CD14-positive monocyte (primary cell): ENCODE data around the gene CRACDL. TPM values are rescaled to one million over a fixed set of nuclear protein-coding genes. Genes with fewer than 3 reads are reported as not detected.

ENCODE experiments used
- DNase-seq, 3 donors: peaks; one replicate each; pipeline ENCODE4 v3.0.0-alpha.2; 2011 to 2022
- H2AFZ ChIP-seq: 2 replicates; pipeline ENCODE4 v1.6.0; 2012; ENCODE audit warnings: mild to moderate bottlenecking, low read depth, low read length, inconsistent platforms; ENCODE audit not compliant: insufficient read depth, poor library complexity, severe bottlenecking
- H3K27ac ChIP-seq, 2 donors: 1 replicate in 1 of 2; 2 replicates in 1 of 2; pipeline ENCODE4 v1.5.1; 2012 to 2013; ENCODE audit warnings: low read length in 2 of 2, control low read depth in 1 of 2, inconsistent platforms in 1 of 2, low read depth in 1 of 2, mild to moderate bottlenecking in 1 of 2
- H3K27me3 ChIP-seq, 2 donors: one replicate each; pipeline versions ENCODE4 v1.6.0 to v1.6.1; 2011 to 2013; ENCODE audit warnings: low read length in 2 of 2; ENCODE audit not compliant: control insufficient read depth in 2 of 2, insufficient read depth in 2 of 2
- H3K36me3 ChIP-seq, 2 donors: replicated peaks in 1 of 2; 1 replicate in 1 of 2; 2 replicates in 1 of 2; pipeline versions ENCODE4 v1.5.1 to v1.6.1; 2012 to 2013; ENCODE audit warnings: low read length in 2 of 2, control low read depth in 1 of 2, inconsistent platforms in 1 of 2, mild to moderate bottlenecking in 1 of 2; ENCODE audit not compliant: insufficient read depth in 2 of 2, control insufficient read depth in 1 of 2
- H3K4me1 ChIP-seq, 2 donors: 1 replicate in 1 of 2; 2 replicates in 1 of 2; pipeline versions ENCODE4 v1.5.1 to v1.6.1; 2012 to 2013; ENCODE audit warnings: low read length in 2 of 2, control low read depth in 1 of 2, inconsistent platforms in 1 of 2, mild to moderate bottlenecking in 1 of 2, moderate library complexity in 1 of 2; ENCODE audit not compliant: insufficient read depth in 2 of 2, control insufficient read depth in 1 of 2
- H3K4me2 ChIP-seq: replicated peaks from 2 replicates; pipeline ENCODE3; 2012; ENCODE audit warnings: low read length, moderate library complexity, mild to moderate bottlenecking; ENCODE audit not compliant: poor library complexity, severe bottlenecking; ENCODE audit errors: extremely low read depth
- H3K4me3 ChIP-seq, 3 experiments: fragments of 200-600 bp in 1 of 3; sonication (generic) in 1 of 3; replicated peaks in 1 of 3; 1 replicate in 2 of 3; 2 replicates in 1 of 3; pipeline ENCODE4 v1.5.1; 2011 to 2013; ENCODE audit warnings: low read length in 3 of 3, mild to moderate bottlenecking in 3 of 3, control low read depth in 2 of 3, low read depth in 2 of 3, inconsistent platforms in 1 of 3, moderate library complexity in 1 of 3
- H3K79me2 ChIP-seq: 2 replicates; pipeline ENCODE4 v1.6.0; 2012; ENCODE audit warnings: mild to moderate bottlenecking, control low read depth, inconsistent platforms, low read length, moderate library complexity; ENCODE audit not compliant: insufficient read depth
- H3K9ac ChIP-seq: 2 replicates; pipeline ENCODE4 v1.6.0; 2017; ENCODE audit warnings: low read length, mild to moderate bottlenecking; ENCODE audit not compliant: insufficient read depth, poor library complexity, severe bottlenecking
- H3K9me3 ChIP-seq, 2 donors: replicated peaks in 1 of 2; 1 replicate in 1 of 2; 2 replicates in 1 of 2; pipeline versions ENCODE4 v1.5.1 to v1.6.1; 2012 to 2013; ENCODE audit warnings: low read length in 2 of 2, control low read depth in 1 of 2; ENCODE audit not compliant: control insufficient read depth in 1 of 2, insufficient read depth in 1 of 2
- H4K20me1 ChIP-seq: 2 replicates; pipeline ENCODE4 v1.6.0; 2012; ENCODE audit warnings: mild to moderate bottlenecking, low read length, control low read depth, moderate library complexity; ENCODE audit not compliant: insufficient read depth
- H3K27ac Mint-ChIP-seq, 7 donors: one replicate each; pipeline ENCODE4 v1.8.0; 2020; ENCODE audit warnings: mild to moderate bottlenecking in 7 of 7, mixed read lengths in 7 of 7, moderate library complexity in 6 of 7, inconsistent platforms in 2 of 7
- H3K27me3 Mint-ChIP-seq, 3 donors: one replicate each; pipeline ENCODE4 v1.8.0; 2021 to 2022; ENCODE audit warnings: low read depth in 3 of 3, mild to moderate bottlenecking in 3 of 3, mixed read lengths in 3 of 3, moderate library complexity in 3 of 3, inconsistent platforms in 1 of 3
- H3K36me3 Mint-ChIP-seq, 2 donors: one replicate each; pipeline ENCODE4 v1.8.0; 2020; ENCODE audit warnings: mixed read lengths in 2 of 2, inconsistent platforms in 1 of 2, mild to moderate bottlenecking in 1 of 2
- H3K4me1 Mint-ChIP-seq: one replicate; pipeline ENCODE4 v1.8.0; 2020; ENCODE audit warnings: mild to moderate bottlenecking, mixed read lengths
- H3K4me3 Mint-ChIP-seq, 2 donors: one replicate each; pipeline ENCODE4 v1.8.0; 2020; ENCODE audit warnings: mild to moderate bottlenecking in 2 of 2, mixed read lengths in 2 of 2, moderate library complexity in 1 of 2
- H3K9me3 Mint-ChIP-seq, 7 donors: one replicate each; pipeline ENCODE4 v1.8.0; 2020 to 2022; ENCODE audit warnings: mixed read lengths in 7 of 7, mild to moderate bottlenecking in 6 of 7, moderate library complexity in 6 of 7, inconsistent platforms in 2 of 7
- WGBS: methylation state at CpG from one replicate; pipeline ENCODE4 v1.1.5; 2013; ENCODE audit warnings: missing lambda C conversion rate; ENCODE audit not compliant: insufficient coverage; 5-methylcytosine and 5-hydroxymethylcytosine counted together
- intact Hi-C, 2 donors: fragments of 100-400 bp; cut with micrococcal nuclease; formaldehyde crosslinking; loops; one replicate each; pipeline versions ENCODE4 v1.15.0 to v1.15.1; 2023
- polyA plus RNA-seq, 3 donors: library from polyadenylated mRNA; depleted of rRNA in 1 of 3; unstranded in 2 of 3; stranded (reverse) in 1 of 3; fragments of 300-500 nt in 2 of 3; fragments of >200 nt in 1 of 3; fragmentation: Illumina TruSeq in 2 of 3; gene quantifications; 1 replicate in 2 of 3; 2 replicates in 1 of 3; pipeline ENCODE4 v1.2.3, GENCODE V29; 2012 to 2021
- TF ChIP-seq, protein P1 (sequence below): fragments of 200-600 bp; IDR thresholded peaks from one replicate; pipeline ENCODE4 v1.8.0; 2022; ENCODE audit warnings: antibody characterized with exemption, mild to moderate bottlenecking

CRACDL gene
- polyA plus RNA-seq, 3 donors = 0.12 to 0.35 (median 0.28) TPM

DNA sequence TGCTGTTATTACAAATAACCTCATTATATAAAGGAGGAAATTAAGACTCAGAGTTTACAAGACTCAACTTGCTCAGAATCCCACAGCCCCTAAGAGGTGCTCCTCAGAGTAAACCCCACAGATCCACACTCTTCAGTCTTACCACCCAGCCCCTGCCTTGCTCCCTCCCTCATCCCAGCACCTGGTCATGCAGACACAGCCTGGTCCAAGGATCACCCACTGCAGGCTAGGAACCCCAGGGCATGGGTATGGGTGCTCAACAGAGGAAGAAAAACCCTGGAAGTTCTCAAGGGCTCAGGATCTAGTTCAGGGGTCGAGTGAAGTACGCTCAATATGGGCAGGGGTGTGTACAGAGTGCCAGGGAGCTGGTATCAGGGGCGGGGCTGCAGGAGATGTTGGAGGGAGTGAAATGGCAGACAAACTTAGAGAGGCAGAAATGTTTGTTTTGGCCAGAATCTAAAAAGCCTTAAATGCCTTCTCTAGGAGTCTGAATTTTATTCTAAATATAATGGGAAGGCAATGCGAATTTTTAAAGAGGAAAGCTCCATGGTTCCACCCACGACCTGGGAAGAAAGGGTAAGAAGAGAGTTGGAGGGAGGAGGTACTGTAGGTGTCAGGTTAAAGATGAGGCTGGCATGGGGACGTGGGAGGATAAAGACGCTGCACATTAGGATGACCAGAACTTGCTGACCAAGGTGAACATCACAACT is 126.0 kb downstream of the CRACDL start:
- WGBS = 96% methylated on average over 7 of the region's 7 CpGs
- Histone ChIP-seq H4K20me1 (no peaks in the 10 kb centered on the region), H3K9ac (no peak overlapping the region), H3K79me2 (peaks cover 3% of the 10 kb centered on the region), H3K4me3 (no peak overlapping the region), H3K27me3 (no peaks in the 10 kb centered on the region), H3K27ac (no peak overlapping the region), H3K4me1 (peaks cover 30 to 31% of the 10 kb centered on the region in 2 donors), H2AFZ (no peak overlapping the region), H3K9me3 (no peaks in the 10 kb centered on the region), H3K36me3 (no peaks in the 10 kb centered on the region), H3K4me2 (no peak overlapping the region)
- intact Hi-C loops = no loop called here
- peaks cover 0 to 4% (median 3%) of the 10 kb centered on the region in 3 donors for H3K27me3 Mint-ChIP-seq
- no peak overlapping the region for H3K27ac Mint-ChIP-seq
- peaks cover 4 to 8% of the 10 kb centered on the region in 2 donors for H3K36me3 Mint-ChIP-seq
- TF ChIP-seq, protein P1, sequence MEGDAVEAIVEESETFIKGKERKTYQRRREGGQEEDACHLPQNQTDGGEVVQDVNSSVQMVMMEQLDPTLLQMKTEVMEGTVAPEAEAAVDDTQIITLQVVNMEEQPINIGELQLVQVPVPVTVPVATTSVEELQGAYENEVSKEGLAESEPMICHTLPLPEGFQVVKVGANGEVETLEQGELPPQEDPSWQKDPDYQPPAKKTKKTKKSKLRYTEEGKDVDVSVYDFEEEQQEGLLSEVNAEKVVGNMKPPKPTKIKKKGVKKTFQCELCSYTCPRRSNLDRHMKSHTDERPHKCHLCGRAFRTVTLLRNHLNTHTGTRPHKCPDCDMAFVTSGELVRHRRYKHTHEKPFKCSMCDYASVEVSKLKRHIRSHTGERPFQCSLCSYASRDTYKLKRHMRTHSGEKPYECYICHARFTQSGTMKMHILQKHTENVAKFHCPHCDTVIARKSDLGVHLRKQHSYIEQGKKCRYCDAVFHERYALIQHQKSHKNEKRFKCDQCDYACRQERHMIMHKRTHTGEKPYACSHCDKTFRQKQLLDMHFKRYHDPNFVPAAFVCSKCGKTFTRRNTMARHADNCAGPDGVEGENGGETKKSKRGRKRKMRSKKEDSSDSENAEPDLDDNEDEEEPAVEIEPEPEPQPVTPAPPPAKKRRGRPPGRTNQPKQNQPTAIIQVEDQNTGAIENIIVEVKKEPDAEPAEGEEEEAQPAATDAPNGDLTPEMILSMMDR = no peak
- peaks cover 0 to 3% (median 0%) of the 10 kb centered on the region in 7 donors for H3K9me3 Mint-ChIP-seq
- DNase-seq = no peak
- peaks cover 39% of the 10 kb centered on the region for H3K4me1 Mint-ChIP-seq
- H3K4me3 Mint-ChIP-seq = no peak overlapping the region

DNA sequence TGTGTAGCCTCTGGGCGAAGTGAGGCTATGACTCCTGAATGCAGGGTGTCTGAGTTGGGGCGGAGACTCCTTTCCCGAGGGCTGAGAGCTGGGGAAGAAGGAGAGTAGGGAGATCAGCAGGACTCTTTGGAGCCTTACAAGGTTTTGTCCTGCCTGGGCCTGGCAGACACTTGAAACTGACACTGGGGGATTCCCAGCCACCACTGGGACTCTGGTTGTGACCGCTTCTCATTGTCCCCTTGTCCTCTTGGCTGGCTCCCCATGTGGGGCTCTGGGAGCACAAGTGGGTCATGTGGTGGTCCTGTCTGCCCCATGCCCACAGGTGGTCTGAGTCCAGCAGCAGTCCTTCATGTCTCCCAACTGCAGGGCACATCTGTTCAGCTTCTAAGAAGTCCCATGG is 126.9 kb downstream of the CRACDL start:
- H3K9me3 Mint-ChIP-seq = peaks cover 0 to 3% (median 0%) of the 10 kb centered on the region in 7 donors
- no peak overlapping the region for H3K4me3 ChIP-seq
- no peak overlapping the region for H3K4me3 Mint-ChIP-seq
- peaks cover 0 to 4% (median 3%) of the 10 kb centered on the region in 3 donors for H3K27me3 Mint-ChIP-seq
- no peak for DNase-seq
- intact Hi-C loops = no loop called here
- no peak overlapping the region for H3K4me2 ChIP-seq
- peaks cover 49% of the 10 kb centered on the region for H3K4me1 Mint-ChIP-seq
- peaks cover 40% of the 10 kb centered on the region in 2 donors for H3K4me1 ChIP-seq
- H3K9ac ChIP-seq = no peak overlapping the region
- peaks cover 3% of the 10 kb centered on the region for H3K79me2 ChIP-seq
- TF ChIP-seq, protein P1 = no peak
- no peak overlapping the region for H2AFZ ChIP-seq
- H3K36me3 Mint-ChIP-seq = peaks cover 4 to 7% of the 10 kb centered on the region in 2 donors
- H3K36me3 ChIP-seq = no peaks in the 10 kb centered on the region
- 84% methylated on average over 4 of the region's 4 CpGs for WGBS
- no peak overlapping the region for H3K27ac Mint-ChIP-seq
- no peaks in the 10 kb centered on the region for H4K20me1 ChIP-seq
- H3K9me3 ChIP-seq = no peaks in the 10 kb centered on the region
- no peaks in the 10 kb centered on the region for H3K27me3 ChIP-seq
- no peak overlapping the region for H3K27ac ChIP-seq
